ENCODE results near the gene LCP1.
"Not testable (repeated sequence)": the region's sequence is repeated elsewhere in the genome, so short reads cannot be mapped to it uniquely, and the experiment has no call there.

Gene LCP1

GRCh38 chr13:46179969-46180763 is 1.8 kb downstream of the LCP1 start:
- DNase-seq = no peak

DNA sequence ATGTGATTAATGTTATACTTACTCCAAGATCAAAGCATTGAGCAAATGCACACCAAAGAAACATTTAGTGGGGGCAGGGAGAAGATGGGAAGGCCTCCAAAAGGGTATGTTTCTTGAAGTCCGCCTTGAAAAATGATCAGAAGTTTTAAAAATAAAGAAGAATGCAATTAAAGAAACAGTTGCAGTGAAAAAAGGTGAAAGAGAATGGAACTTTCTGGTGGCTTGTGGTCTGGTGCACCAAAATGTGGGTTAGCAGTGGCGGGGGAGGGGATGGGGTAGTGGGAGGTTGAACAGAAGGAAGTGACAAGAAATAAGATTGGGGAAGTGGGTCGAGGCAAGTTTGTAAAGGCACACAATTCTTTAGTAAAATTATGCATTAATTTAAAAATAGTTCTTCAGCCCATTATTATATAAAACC is 2.5 kb downstream of the LCP1 start:
- DNase-seq = no peak

DNA sequence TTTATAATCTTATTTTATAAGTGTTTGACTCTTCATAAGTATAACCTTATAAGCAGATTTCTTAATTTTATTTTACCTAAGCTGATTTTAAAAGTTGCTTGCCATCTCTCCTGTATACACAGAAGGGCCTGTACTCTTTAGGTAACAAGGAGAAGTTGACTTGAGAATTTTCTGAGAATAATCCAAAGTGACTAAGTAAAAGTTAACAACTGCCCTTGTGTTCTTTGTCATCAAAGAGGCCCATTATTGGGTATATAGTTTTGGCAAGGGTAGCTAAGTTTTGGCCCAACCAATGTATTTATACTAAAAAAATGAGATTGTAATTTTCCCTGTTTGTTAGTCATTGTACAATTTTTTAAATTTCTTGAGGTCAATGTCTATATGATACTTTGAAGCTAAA is 3.2 kb downstream of the LCP1 start:
- DNase-seq = no peak

DNA sequence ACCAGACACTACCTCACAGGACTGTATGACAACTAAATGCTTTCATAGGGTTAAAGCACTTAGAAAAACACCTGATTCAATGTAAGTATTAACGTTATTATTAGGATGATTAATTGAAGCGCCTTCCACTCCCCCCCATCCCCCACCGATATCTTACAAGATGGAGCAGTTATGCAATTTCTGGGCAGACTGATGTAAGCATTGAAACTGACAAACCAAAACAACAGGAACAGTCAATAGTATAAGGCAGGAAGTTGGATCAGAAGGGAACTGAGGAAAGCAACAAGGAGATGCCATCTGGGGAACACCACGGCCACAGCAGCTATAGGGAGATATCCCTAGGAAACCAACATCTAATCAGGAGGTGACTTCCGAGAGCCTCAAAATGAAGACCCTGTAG is 3.8 kb downstream of the LCP1 start:
- no peak for DNase-seq

GRCh38 chr13:46176756-46177155 is 5.2 kb downstream of the LCP1 start:
- DNase-seq = no peak

DNA sequence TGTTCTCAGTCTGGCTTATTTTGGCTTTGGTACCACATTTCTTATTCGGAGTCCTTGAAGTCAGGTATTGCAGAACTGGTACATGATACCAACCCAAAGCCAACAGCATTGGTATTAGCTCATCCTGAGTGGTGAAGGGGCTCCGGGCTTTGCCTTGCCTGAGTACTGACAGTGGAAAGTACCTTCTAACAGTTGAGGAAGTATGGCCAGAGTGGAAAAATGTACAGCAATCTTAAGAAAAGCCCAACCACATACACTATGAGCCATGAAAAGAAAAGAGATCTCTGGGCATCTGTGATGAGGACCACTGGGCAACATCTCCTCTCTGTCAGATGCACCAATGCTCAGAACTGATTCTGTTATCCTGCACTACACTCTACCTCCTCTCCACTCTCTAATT is 8.3 kb downstream of the LCP1 start:
- DNase-seq = no peak

- no peak for DNase-seq
Observed at GRCh38 chr13:46172531-46172991, 9.4 kb downstream of the LCP1 start.

- no peak for DNase-seq
Observed at GRCh38 chr13:46171739-46172138, 10.2 kb downstream of the LCP1 start.

DNA sequence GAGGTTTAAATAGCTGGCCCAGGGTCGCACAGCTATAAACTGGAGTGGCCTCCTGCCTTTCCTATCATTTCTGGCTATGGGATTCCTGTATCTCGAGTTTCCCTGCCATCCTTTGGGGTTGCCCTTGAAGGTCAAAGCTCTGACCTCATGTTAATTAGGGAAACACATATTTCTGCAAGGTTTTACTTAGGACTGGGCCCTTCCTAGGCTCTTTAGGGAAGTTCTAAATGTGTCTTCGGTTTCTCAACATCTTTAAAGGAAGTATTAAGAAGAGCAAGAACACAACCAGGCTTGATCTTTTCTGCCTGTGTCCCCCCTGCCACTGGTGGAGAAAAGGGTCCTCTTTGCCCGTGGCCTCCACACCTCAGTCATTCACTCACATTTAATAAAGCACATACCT is 10.8 kb downstream of the LCP1 start:
- DNase-seq = no peak

DNA sequence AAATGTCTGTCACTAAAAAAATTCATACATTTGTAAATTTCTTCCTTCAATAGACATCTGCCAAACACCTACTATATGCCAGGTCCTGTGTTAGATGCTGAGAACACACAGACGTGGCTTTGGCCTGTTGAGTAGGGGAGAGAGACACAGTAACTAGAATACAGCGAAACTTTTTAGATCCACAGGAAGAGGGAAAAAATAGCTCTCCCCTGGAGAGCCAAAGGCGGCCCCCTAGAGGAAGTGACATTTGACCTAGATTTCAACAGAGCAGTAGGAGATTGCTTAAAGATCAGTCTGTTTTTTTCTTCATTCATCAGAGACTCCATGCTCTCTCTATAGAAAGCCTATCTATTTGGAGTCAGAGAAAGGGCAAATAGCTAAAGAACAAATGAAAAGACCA is 11.3 kb downstream of the LCP1 start:
- no peak for DNase-seq

DNA sequence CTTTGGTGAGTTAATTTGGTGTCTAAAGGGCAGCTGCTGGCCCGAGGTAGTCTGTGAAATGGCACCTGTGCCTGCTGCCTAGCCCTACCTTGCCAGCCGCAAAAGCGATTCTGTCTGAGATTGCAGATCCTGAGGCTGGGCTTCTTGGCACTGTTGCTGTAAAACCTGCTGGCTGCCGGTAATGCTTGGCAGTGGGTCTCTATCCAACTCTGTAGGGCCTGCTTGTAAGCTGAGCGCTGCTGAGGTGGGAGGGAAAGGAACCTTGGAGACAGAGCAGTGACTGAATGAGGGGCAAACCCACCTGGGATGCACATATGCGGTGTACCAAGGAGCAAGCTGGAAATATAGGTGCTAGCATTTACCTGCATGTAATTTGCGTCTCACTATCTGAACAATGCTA is 11.7 kb downstream of the LCP1 start:
- DNase-seq = no peak

GRCh38 chr13:46169758-46170157 is 12.2 kb downstream of the LCP1 start:
- no peak for DNase-seq

DNA sequence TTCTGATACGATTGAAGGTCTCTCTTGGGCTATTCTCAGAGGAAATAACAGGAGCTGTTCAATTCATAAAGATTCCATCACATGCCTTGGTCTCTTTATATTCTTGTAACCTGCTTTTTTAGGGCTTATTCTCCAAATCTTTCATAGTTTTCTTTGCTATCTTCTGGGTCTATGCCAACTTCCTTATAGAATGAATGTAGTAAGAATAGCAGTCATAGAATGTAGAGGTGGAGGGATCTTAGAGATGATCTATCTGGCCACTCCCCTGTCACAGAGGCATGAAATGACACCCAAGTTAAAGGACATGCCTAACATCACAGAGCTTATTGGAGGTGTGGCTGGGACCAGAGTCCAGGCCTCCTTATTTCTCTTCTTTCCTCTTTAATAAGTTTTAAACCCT is 13.2 kb downstream of the LCP1 start:
- DNase-seq = no peak

DNA sequence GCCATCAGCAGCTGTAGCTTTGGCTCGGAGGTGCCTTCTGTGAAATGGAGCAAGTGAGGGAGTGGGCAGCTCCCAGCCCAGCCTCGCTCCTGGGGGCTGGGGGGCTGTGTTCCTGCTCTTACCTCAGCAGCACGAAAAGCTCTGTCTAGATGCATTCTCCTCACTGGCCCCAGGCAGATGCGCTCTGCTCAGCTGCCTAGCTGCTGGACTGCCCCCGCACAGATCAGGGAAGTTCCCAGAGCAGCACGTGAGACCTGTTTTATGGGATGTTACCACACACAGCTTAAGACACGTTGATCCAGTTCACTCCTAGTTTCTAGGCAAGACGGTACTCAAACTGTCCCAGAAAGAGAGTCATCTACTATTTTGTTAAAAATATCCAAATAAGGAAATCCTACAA is 13.6 kb downstream of the LCP1 start:
- no peak for DNase-seq

- no peak for DNase-seq
Observed at GRCh38 chr13:46166947-46167610, 14.9 kb downstream of the LCP1 start.

DNA sequence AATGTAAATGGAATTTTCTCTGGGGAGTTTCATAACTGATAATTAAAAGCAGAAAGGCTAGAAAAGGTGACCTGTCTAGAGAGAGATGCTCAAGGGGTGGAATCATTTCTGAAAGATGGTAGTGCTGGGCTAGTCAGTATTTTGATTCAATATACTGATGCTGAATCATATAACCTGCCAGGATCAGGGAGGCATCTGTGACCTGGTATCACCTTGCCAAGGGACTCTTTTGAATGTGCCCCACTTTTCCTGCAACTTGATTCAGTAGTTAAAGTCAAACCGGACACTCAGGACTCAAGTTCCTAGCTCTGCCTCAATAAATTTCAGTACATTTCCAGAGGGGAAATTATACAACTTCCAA is 15.8 kb downstream of the LCP1 start:
- no peak for DNase-seq

GRCh38 chr13:46165485-46166223 is 16.3 kb downstream of the LCP1 start:
- no peak for DNase-seq

DNA sequence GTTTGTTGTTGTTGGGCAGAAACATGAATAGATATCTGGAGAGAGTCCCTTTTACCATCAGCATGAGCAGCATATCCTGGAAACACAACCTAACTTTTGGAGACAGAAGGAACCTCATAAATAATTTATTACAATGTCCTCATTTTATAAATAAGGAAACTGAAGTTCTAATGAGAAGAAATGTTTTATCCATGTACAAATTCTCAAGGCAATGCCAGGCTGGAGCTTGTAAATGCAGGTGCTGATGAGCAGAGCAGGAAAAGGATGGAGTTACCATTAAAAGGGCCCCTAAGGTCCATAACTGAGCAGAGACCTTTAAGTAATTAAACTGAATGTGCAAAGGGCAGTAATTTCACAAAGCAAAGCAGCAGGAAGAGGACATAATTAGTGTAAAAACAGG is 17.3 kb downstream of the LCP1 start:
- no peak for DNase-seq

- not testable (repeated sequence) for DNase-seq
Observed at GRCh38 chr13:46162741-46163140, 19.2 kb downstream of the LCP1 start.

GRCh38 chr13:46160471-46161066 is 21.4 kb downstream of the LCP1 start:
- DNase-seq = no peak

DNA sequence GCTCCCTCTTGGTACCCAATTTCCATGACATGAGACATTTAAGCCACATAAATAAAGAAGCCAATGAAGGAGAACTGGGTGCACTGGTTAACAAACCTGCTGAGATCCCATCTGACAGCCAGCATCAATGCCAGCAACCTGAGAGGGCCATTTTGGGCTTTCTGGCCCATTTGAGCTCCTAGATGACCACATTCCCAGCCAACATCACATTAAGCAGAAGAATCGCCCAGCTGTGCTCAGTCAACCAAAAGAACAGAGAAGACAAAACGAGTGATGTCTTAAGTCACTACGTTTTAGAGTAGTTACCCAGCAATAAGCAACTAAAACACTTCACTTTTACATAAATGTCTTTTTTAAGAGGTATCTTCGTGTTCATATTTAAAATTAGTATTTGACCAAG is 21.9 kb downstream of the LCP1 start:
- no peak for DNase-seq

GRCh38 chr13:46158983-46159382 is 23.0 kb downstream of the LCP1 start:
- no peak for DNase-seq

GRCh38 chr13:46158222-46158621 is 23.8 kb downstream of the LCP1 start:
- no peak for DNase-seq
